HG03095 (cell line): ENCODE data around the gene TMEM203.

ENCODE experiments used
- ATAC-seq: cut with Tn5 transposase; IDR thresholded peaks from one replicate; pipeline ENCODE4 v1.9.1; 2021; ENCODE audit warnings: moderate library complexity; ENCODE audit not compliant: unreplicated experiment

Gene TMEM203

GRCh38 chr9:137182836-137183235, 22.6 kb downstream of the TMEM203 start:
- ATAC-seq = no peak

- ATAC-seq = no peak
These were observed 23.8 kb downstream of the TMEM203 start for GRCh38 chr9:137181680-137182079.

- no peak for ATAC-seq
These were observed 25.0 kb downstream of the TMEM203 start for GRCh38 chr9:137180491-137180890.

GRCh38 chr9:137179761-137180160, 25.7 kb downstream of the TMEM203 start:
- ATAC-seq = no peak

GRCh38 chr9:137178939-137179630, 26.4 kb downstream of the TMEM203 start:
- no peak for ATAC-seq

GRCh38 chr9:137178201-137178938, 27.1 kb downstream of the TMEM203 start:
- no peak for ATAC-seq

- ATAC-seq = no peak
These were observed 28.9 kb downstream of the TMEM203 start for GRCh38 chr9:137176302-137177182.

DNA sequence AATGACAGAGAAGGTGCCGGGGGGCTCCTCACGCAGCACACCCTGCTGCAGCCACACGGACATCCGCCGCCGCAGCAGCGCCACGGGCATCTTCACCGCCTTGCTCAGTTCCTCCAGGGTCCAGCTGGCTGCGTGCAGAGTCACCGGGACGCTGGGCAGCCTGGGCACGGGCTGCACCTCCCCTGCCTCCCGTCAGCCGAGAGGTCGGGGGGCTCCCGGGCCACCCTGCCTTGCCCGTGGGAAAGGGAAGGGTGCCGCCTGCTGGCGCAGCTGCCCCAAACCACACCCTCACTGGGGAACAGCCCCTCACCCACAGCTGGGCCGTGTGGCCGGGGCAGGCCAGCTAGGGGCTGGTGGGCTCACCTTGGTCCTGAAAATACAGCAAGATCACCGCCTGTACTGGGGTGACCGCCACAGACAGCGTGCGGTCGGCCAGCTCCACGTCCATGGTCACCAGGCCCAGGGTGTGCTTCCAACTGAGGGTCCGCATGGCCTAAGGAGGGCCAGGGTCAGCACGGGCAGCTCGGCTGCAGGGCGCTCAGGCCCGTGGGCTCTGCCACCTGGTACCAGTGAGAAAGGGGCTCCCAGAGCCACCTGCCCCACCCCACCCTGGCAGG, 30.0 kb downstream of the TMEM203 start:
- ATAC-seq = no peak

GRCh38 chr9:137174722-137175293, 30.6 kb downstream of the TMEM203 start:
- ATAC-seq = no peak

GRCh38 chr9:137173796-137174664, 31.4 kb downstream of the TMEM203 start:
- no peak for ATAC-seq

DNA sequence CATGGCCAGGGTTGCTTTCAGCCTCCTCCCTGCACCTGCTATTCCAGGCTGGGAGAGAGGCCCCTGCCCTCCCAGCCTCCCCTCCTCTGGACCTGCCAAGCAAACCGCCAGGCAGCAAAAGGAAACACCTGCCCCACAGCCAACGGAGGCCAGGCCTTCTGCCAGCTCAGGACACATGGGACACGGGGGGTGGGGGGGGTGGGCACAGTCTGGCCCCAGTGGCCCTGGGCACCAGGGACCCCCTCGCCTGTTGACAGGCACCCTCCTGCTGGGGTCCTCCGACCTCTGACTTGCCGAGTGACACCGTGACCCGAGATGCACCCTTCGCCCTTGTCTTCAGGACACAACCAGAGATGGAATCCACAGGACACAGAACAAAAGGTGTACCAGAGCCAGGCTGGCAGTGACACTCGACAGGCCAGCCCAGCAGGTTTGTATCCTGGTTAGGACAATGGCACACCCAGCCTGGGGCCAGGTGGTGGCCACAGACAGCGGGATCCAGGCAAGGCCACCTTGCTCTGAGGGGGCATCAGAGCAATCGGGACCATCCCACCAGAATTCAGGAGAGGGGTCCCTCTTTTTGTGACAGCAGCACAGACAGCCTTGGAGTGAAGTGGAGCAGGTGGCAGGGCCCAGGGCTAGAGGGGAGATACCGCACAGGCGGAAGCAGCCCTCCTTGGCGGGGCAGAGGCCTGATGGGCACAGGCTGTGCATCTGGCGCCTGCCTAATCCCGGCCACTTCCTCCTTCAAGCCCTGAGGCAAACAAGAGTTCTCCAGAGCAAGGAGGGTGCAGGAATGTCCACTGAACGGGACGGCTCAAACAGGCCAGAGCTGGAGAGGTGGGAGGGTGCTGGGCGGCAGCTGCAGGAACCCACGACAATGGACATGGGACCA, 32.3 kb downstream of the TMEM203 start:
- ATAC-seq = no peak

DNA sequence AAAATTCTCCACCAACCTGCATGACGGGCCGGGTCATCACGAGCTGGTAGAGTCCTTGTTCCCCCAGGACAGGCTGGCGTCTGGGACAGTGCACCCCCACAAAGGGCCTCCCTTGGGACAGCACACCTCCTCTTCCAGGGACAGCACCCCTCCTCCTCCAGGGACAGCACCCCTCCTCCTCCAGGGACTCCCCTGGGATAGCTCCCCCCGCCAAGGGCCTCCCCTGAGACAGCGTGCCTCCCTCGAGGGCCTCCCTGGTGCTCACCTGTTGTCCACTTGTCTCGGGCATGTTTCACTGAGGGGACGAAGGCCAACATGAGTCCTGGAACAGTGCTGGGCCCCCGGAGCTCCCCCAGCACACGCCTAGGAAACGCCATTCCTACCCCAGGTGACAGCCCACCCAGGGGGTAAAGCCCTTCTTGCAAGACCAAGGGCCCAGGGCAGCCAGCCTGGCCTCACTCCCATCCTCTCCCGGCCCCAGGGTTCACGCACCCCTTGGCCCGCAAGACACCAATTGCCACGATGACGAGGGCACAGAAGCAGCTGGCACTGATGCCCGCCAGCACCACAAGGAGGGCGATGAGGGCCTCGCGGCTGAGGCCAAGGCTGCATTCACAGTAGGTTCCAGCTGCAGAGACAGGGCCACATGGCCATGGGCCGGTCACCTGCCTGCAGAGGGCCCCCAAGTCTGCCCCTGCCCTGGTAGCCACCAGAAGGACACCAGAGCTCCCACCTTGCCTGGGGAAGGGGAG, 34.1 kb downstream of the TMEM203 start:
- ATAC-seq = no peak

- no peak for ATAC-seq
These were observed 34.8 kb downstream of the TMEM203 start for GRCh38 chr9:137170486-137171148.

- no peak for ATAC-seq
These were observed 35.5 kb downstream of the TMEM203 start, which contains the start of gene LRRC26 for GRCh38 chr9:137169896-137170358. Gene LRRC26 (minus strand): TSS chr9:137170051. CDS start chr9:137169943, 108 bp downstream.

GRCh38 chr9:137168904-137169856, 36.3 kb downstream of the TMEM203 start:
- no peak for ATAC-seq

DNA sequence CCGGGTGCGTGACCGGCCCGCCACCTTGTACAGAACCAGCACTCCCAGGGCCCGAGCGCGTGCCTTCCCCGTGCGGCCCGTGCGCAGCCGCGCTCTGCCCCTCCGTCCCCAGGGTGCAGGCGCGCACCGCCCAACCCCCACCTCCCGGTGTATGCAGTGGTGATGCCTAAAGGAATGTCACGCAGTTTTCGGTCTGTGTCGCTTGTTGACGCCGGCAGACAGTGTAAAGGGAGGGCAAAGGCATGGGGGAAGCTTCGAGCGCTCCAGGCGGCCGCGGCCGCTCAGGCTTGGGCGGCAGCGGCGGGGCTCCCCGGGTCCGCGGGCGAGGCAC, 36.9 kb downstream of the TMEM203 start:
- ATAC-seq = no peak
